MCF 10A (cell line): Measurements from ENCODE around the gene EXPH5. TPM values are rescaled to one million over a fixed set of nuclear protein-coding genes. Genes with fewer than 3 reads are reported as not detected.

Experiments used
- BruUV-seq: library from RNA; stranded (reverse); fragments of 400-500 nt; replicated peaks from 2 replicates; lab custom pipeline; 2021; lab: Mats Ljungman, UMichigan
- CTCF ChIA-PET: fragments of 300-600 bp; sonication (Branson Sonifier 250); formaldehyde crosslinking; extraction: SDS; loops from one replicate; lab custom pipeline; 2021; ENCODE audit warnings: antibody characterized with exemption, inconsistent platforms; lab: Yijun Ruan, JAX
- POLR2A ChIA-PET: fragments of 300-600, 350-650 bp; sonication (Branson Sonifier 250); formaldehyde crosslinking; extraction: SDS; loops from one replicate; lab custom pipeline; 2020; ENCODE audit warnings: antibody characterized with exemption, inconsistent platforms; lab: Yijun Ruan, JAX
- DNase-seq: peaks from one replicate; pipeline ENCODE4 v3.0.0-alpha.2; 2018; ENCODE audit not compliant: unreplicated experiment
- H3K27ac Mint-ChIP-seq: one replicate; pipeline ENCODE4 v1.8.0; 2022; ENCODE audit warnings: mild to moderate bottlenecking, low read depth, mixed read lengths; ENCODE audit not compliant: unreplicated experiment
- H3K27me3 Mint-ChIP-seq: one replicate; pipeline ENCODE4 v1.8.0; 2022; ENCODE audit warnings: mixed read lengths; ENCODE audit not compliant: insufficient read depth, unreplicated experiment
- H3K36me3 Mint-ChIP-seq: one replicate; pipeline ENCODE4 v1.8.0; 2022; ENCODE audit warnings: mild to moderate bottlenecking, moderate library complexity, mixed read lengths; ENCODE audit not compliant: insufficient read depth, unreplicated experiment
- H3K4me1 Mint-ChIP-seq: one replicate; pipeline ENCODE4 v1.8.0; 2022; ENCODE audit warnings: mixed read lengths; ENCODE audit not compliant: insufficient read depth, unreplicated experiment
- H3K4me3 Mint-ChIP-seq: one replicate; pipeline ENCODE4 v1.8.0; 2022; ENCODE audit warnings: mild to moderate bottlenecking, moderate library complexity, mixed read lengths; ENCODE audit not compliant: unreplicated experiment
- H3K9me3 Mint-ChIP-seq: one replicate; pipeline ENCODE4 v1.8.0; 2022; ENCODE audit warnings: mixed read lengths; ENCODE audit not compliant: unreplicated experiment
- CTCF ChIP-seq: fragments of 200-600 bp; IDR thresholded peaks from one replicate; pipeline ENCODE4 v1.8.0; 2022; ENCODE audit warnings: antibody characterized with exemption, mild to moderate bottlenecking; ENCODE audit not compliant: unreplicated experiment
- intact Hi-C: fragments of 100-400 bp; cut with micrococcal nuclease; formaldehyde crosslinking; loops from 2 replicates; pipeline ENCODE4 v1.14.1; 2022
- total RNA-seq: library from RNA; stranded (reverse); gene quantifications from 2 replicates; pipeline ENCODE4 v1.2.3, GENCODE V29; 2022

The EXPH5 gene
- total RNA-seq, 1 experiment from 2014 or later, result 9.2 TPM

- DNase-seq, result no peak
- BruUV-seq, result no TSS peak
- CTCF ChIA-PET, result interaction anchor here (0.6 to 1.5 kb wide), 2 partner anchors 11 to 26 kb away, joined by 3 read pairs; no protein-coding TSS in a partner anchor
- intact Hi-C loops, result no loop called here
- Mint-ChIP-seq H3K36me3 (no peaks in the 10 kb centered on the region), H3K27ac (no peak overlapping the region), H3K9me3 (no peaks in the 10 kb centered on the region), H3K4me3 (no peak overlapping the region), H3K27me3 (no peaks in the 10 kb centered on the region), H3K4me1 (peaks cover 12% of the 10 kb centered on the region)
- TF ChIP-seq CTCF, result no peak
- POLR2A ChIA-PET, result interaction anchor here (1.3 kb wide), 1 partner anchor 103 kb away, joined by 5 read pairs; the partner anchor contains the start of gene C11orf65
These were observed 23.7 kb downstream of the EXPH5 start for GRCh38 chr11:108569896-108570295.

GRCh38 chr11:108568195-108568858 is 25.2 kb downstream of the EXPH5 start:
- ChIA-PET CTCF (no interaction called here), POLR2A (no interaction called here)
- DNase-seq, result no peak
- peaks cover 12% of the 10 kb centered on the region for H3K4me1 Mint-ChIP-seq
- H3K27me3 Mint-ChIP-seq, result peaks cover 2% of the 10 kb centered on the region
- H3K9me3 Mint-ChIP-seq, result no peaks in the 10 kb centered on the region
- H3K4me3 Mint-ChIP-seq, result no peak overlapping the region
- no peak overlapping the region for H3K27ac Mint-ChIP-seq
- TF ChIP-seq CTCF, result no peak
- H3K36me3 Mint-ChIP-seq, result no peaks in the 10 kb centered on the region
- no TSS peak for BruUV-seq
- intact Hi-C loops, result no loop called here

- no peak for DNase-seq
- no peak overlapping the region for H3K4me3 Mint-ChIP-seq
- BruUV-seq, result no TSS peak
- H3K9me3 Mint-ChIP-seq, result no peaks in the 10 kb centered on the region
- no peak overlapping the region for H3K27ac Mint-ChIP-seq
- POLR2A ChIA-PET, result interaction anchor here (1.0 kb wide), 1 partner anchor 11 kb away, joined by 4 read pairs; no protein-coding TSS in a partner anchor
- CTCF ChIA-PET, result interaction anchor here (0.6 kb wide), 1 partner anchor 18 kb away, joined by 3 read pairs; no protein-coding TSS in a partner anchor
- peaks cover 5% of the 10 kb centered on the region for H3K36me3 Mint-ChIP-seq
- peaks cover 12% of the 10 kb centered on the region for H3K27me3 Mint-ChIP-seq
- TF ChIP-seq CTCF, result no peak
- H3K4me1 Mint-ChIP-seq, result peaks cover under 1% of the 10 kb centered on the region
- intact Hi-C loops, result no loop called here
These were observed 27.9 kb downstream of the EXPH5 start for GRCh38 chr11:108565653-108566052.

- Mint-ChIP-seq H3K27ac (no peak overlapping the region), H3K4me1 (peaks cover 10% of the 10 kb centered on the region), H3K9me3 (no peaks in the 10 kb centered on the region), H3K36me3 (peaks cover 5% of the 10 kb centered on the region), H3K27me3 (peaks cover 12% of the 10 kb centered on the region), H3K4me3 (no peak overlapping the region)
- no TSS peak for BruUV-seq
- intact Hi-C loops, result no loop called here
- no peak for TF ChIP-seq CTCF
- DNase-seq, result peak; percentile 11
- ChIA-PET POLR2A (no interaction called here), CTCF (no interaction called here)
These were observed 30.6 kb downstream of the EXPH5 start for GRCh38 chr11:108562746-108563581.
